Head of caudate nucleus (tissue), 42 donors: ENCODE data around the gene TANGO2.

Experiments used
- DNase-seq, 42 donors: peaks; one replicate each; pipeline versions ENCODE4 v3.0.0 to v3.0.0-alpha.2; 2020 to 2021; ENCODE audit warnings: mixed read lengths in 7 of 42
- intact Hi-C: fragments of 100-400 bp; cut with DNase I; formaldehyde crosslinking; loops from one replicate; pipeline ENCODE4 v1.15.0; 2022

The TANGO2 gene

GRCh38 chr22:20115691-20116375, 94.9 kb downstream of the TANGO2 start, which contains the start of gene RANBP1:
Gene RANBP1, plus strand, starts transcription at chr22:20116104. Its CDS starts 81 bp downstream, at chr22:20116185.
- DNase-seq = no peak
- intact Hi-C loops = loop anchor here (2.0 kb wide), 1 partner anchor 37 kb away; no protein-coding TSS in a partner anchor

GRCh38 chr22:20116376-20116950, 95.6 kb downstream of the TANGO2 start:
- intact Hi-C loops = loop anchor here (2.0 kb wide), 1 partner anchor 38 kb away; no protein-coding TSS in a partner anchor
- DNase-seq = no peak
